GM13977 (cell line): ENCODE measurements around the gene TMEM200B.

Experiments used
- DNase-seq: peaks from one replicate; pipeline ENCODE4 v3.0.0; 2012; ENCODE audit warnings: low spot score
- in situ Hi-C: fragments of 300-500 bp; cut with MboI; formaldehyde crosslinking; loops from one replicate; pipeline ENCODE4 v1.12.0; 2022; ENCODE audit warnings: low sequenced_read_pairs, low pct_unique_long_range_greater_than_20kb, mixed read lengths, inconsistent platforms; ENCODE audit not compliant: unreplicated experiment
- TF ChIP-seq, protein P1 (sequence below): IDR thresholded peaks from 2 replicates; pipeline ENCODE4 v1.5.1; 2012; ENCODE audit warnings: mild to moderate bottlenecking, control low read depth; ENCODE audit not compliant: insufficient read depth; ENCODE audit errors: extremely low read depth, missing control alignments

The TMEM200B gene

DNA sequence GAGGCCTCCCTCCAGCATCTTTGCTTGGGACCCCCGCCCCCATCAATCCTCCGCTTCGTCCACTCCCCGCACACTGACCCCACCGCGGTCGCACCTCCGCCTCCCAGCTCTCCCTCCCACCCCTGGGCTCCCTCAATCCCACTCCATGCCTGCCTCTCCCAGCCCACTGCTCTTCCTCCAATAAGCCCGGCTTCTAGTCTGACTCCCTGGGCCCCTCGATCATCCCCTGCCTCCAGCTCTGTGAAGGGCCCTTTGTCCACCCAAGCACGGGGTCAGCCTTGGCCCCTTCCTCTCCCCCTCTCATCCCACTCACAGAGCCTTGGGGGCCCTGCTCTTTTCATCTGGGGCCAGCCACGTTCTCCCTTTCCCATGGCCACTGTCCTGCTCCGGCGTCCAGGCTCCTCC, 1.5 kb upstream of the TMEM200B start:
- peak; percentile 27 for DNase-seq
- in situ Hi-C loops, result no loop called here
- TF ChIP-seq, protein P1, sequence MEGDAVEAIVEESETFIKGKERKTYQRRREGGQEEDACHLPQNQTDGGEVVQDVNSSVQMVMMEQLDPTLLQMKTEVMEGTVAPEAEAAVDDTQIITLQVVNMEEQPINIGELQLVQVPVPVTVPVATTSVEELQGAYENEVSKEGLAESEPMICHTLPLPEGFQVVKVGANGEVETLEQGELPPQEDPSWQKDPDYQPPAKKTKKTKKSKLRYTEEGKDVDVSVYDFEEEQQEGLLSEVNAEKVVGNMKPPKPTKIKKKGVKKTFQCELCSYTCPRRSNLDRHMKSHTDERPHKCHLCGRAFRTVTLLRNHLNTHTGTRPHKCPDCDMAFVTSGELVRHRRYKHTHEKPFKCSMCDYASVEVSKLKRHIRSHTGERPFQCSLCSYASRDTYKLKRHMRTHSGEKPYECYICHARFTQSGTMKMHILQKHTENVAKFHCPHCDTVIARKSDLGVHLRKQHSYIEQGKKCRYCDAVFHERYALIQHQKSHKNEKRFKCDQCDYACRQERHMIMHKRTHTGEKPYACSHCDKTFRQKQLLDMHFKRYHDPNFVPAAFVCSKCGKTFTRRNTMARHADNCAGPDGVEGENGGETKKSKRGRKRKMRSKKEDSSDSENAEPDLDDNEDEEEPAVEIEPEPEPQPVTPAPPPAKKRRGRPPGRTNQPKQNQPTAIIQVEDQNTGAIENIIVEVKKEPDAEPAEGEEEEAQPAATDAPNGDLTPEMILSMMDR, result no peak

DNA sequence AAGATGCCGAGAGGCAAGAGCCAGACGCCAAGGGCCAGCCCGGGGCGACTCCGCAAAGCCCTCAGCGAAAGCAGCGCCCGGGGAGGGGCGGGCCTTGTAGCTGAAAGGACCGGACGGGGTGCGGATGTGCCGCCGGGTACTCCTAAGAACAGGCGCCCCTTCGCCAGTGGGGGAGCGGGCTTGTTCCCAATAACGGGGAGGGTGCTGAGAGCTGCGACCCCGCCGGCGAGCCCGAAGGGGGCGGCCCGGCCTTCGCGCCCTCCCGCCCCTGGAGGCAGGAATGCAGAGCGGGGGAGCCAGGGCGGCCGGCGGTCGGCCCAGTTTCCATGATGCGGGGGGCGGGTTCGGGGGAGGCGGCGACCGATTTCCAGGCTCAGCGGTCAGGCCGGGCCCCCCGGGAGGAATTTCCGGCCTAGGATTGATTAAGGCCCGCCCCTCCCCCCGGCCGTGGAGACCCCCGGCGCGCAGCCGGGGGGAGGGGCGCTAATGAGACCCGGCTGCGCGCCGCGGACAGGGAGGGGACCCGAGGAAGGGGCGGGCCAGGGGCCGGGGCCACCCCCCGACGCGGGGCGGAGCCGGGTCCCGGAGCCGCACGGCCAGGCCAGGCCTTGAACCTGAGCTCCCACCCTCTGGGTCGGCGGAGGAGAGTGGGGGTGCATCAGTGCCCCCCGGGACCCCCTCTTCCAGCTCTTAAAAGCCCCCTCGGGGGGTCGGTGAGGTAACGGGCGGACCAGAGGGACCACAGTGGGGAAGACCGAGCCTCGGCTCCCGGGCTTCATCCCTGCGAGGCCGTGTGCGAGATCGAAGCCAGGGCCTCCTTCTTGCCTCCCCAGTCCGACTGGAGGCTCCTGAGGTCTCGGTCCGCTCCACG, 898 bp upstream of the TMEM200B start:
- DNase-seq, result peak; percentile 86
- in situ Hi-C loops, result no loop called here

DNA sequence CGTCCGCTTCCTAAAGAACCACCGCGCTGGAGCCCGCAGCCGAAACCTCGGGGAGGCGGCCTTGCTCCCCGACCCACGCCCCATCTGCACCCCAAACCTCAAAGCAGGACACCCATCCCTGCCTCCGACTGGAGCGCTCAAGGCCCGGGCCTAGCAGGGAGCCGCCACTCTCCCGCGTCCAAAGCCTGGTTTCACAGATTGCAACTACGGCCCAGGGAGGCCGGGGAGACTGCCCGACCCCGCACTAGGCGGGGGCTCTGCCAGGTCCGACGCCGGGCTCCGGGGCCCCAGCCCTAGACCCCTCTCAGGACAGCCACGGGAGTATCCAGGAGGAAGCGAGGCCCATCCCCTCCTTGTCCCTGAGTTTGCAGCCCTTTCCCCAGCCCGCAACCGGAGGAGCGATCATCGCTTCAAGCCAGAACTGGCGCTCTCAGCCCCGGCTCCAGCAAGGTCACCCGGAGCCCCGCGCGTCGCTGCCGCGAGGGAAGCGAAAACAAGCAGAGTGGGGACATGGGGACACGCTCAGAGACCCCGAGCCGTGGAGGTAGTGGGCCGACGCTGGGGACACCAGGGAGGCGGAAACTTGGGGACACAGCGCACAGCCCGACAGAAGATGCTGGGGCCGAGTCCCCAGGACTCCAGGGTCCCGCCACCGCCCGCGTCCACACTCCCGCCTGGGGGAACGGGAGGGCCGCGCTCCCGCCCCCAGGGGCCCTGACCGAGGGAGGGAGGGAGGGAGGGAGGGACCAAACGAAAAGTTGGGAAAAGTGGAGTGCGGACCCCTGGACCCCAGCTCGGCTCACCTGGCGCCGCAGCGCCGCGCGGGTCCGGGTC, 433 bp downstream of the TMEM200B start:
- TF ChIP-seq, protein P1, result no peak
- in situ Hi-C loops, result no loop called here
- DNase-seq, result peak; percentile 68

More for the DNA sequence above, 898 bp upstream of the TMEM200B start:
- TF ChIP-seq, protein P1, result no peak

DNA sequence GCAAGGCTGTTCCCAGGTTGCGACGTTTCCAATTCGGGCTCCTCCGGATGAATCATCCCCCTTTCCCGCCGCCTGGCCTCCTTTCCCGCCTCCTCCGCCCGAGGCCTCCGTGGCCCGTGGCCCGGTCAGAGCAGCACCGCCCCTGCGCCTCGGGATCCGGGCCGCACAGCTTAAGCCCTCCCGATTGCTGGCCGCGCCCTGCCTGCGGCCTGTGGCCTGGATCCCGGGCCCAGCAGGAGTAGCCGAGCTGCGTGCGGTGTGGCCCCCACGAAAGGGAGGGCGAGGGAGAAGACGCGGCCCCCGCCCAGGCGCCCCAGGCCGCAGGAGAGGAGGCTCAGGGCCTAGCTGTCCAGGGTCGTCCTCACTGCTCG, 1.0 kb downstream of the TMEM200B start:
- in situ Hi-C loops, result no loop called here
- DNase-seq, result peak; percentile 58

DNA sequence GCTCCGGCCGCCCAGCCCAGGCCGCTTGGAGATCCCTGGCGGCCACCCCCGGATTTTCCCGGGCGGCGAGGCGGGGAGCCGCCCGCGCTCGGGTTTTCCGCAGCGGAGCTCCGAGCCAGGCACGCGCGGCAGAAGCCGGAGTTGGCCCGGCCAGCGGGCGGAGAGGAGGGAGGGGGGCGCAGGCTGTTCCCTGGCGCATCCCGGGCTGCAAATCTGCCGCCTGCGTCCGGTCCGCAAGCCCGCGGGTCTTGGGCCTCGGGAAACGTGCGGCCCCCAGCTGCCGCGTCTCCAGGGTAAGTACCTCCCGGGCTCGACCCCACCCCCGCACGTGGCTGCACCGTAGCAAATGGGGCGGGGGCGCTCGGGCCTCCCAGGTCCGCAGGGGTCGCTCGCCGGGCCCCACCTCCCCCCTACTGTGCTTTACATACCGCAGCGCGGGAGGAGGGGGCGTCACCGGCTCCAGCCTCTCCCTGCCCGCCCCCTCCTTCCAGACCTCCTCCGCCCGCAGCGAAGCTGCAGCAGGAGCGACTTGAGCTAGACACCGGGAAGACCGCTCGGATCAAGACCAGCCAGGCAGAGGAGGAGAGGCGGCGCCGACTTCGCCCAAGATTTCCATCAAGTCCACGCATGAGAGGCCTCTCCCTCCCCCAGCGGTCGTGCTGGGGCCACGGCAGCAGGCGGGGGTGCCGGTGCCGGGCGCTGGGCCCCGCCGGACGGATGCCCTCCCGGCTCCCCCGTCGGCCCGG, 1.6 kb downstream of the TMEM200B start:
- in situ Hi-C loops, result no loop called here
- TF ChIP-seq, protein P1, result no peak
- DNase-seq, result peak; percentile 53

More for the DNA sequence above, 1.0 kb downstream of the TMEM200B start:
- TF ChIP-seq, protein P1, result no peak

DNA sequence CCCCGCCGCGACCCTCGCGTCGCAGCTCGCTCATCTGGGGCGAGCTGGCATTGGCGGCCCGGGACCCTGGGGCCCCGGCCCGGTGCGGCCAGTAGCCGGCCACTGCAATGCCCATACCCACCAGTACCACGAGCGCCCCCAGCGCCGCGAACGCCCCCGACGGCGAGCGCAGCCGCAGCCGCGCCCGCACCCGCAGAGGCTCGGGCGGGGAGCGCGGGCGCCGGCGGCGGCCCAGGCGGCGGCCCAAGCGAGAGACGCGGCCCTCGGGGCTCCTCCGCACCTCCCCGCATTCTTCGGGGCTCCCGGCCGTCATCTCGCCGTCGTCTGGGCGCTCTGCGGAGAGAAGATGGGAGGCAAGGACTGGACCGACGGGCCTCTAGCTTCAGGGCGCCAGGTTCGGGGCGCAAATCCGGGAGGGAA, 2.2 kb downstream of the TMEM200B start:
- in situ Hi-C loops, result no loop called here
- TF ChIP-seq, protein P1, result no peak
- no peak for DNase-seq
